Activated CD8-positive, alpha-beta memory T cell treated with anti-CD3 and anti-CD28 coated beads, Interleukin-2, amount 50 U/mL, for 48 hours (primary cell): ENCODE results near the gene ARPP21.

Experiments
- DNase-seq: peaks from one replicate; pipeline ENCODE4 v3.0.0-alpha.2; 2020

Gene ARPP21

GRCh38 chr3:35737934-35738706 is 98.8 kb downstream of the ARPP21 start:
- no peak for DNase-seq

GRCh38 chr3:35739181-35739809 is 100.0 kb downstream of the ARPP21 start:
- no peak for DNase-seq

GRCh38 chr3:35739964-35740527 is 100.7 kb downstream of the ARPP21 start:
- DNase-seq, result no peak

- no peak for DNase-seq
Measured at GRCh38 chr3:35743218-35743617, 103.9 kb downstream of the ARPP21 start.

GRCh38 chr3:35744419-35744818 is 105.1 kb downstream of the ARPP21 start:
- no peak for DNase-seq

GRCh38 chr3:35745351-35745750 is 106.0 kb downstream of the ARPP21 start:
- DNase-seq, result no peak

GRCh38 chr3:35745802-35746484 is 106.6 kb downstream of the ARPP21 start:
- no peak for DNase-seq

GRCh38 chr3:35746492-35746891 is 107.2 kb downstream of the ARPP21 start:
- no peak for DNase-seq

GRCh38 chr3:35748144-35748543 is 108.8 kb downstream of the ARPP21 start:
- DNase-seq, result no peak

- no peak for DNase-seq
Measured at GRCh38 chr3:35751207-35751606, 111.9 kb downstream of the ARPP21 start.

GRCh38 chr3:35757991-35758757 is 118.8 kb downstream of the ARPP21 start:
- no peak for DNase-seq

GRCh38 chr3:35760146-35760545 is 120.8 kb downstream of the ARPP21 start:
- DNase-seq, result no peak

GRCh38 chr3:35761311-35761710 is 122.0 kb downstream of the ARPP21 start:
- no peak for DNase-seq

GRCh38 chr3:35772381-35773015 is 133.2 kb downstream of the ARPP21 start:
- DNase-seq, result no peak

- no peak for DNase-seq
Measured at GRCh38 chr3:35773417-35773816, 134.1 kb downstream of the ARPP21 start.

- no peak for DNase-seq
Measured at GRCh38 chr3:35776346-35776745, 137.0 kb downstream of the ARPP21 start.

- DNase-seq, result no peak
Measured at GRCh38 chr3:35777065-35777464, 137.7 kb downstream of the ARPP21 start.

GRCh38 chr3:35777563-35778554 is 138.5 kb downstream of the ARPP21 start:
- DNase-seq, result no peak

- no peak for DNase-seq
Measured at GRCh38 chr3:35779611-35780010, 140.3 kb downstream of the ARPP21 start.

GRCh38 chr3:35780800-35781199 is 141.5 kb downstream of the ARPP21 start:
- no peak for DNase-seq

- no peak for DNase-seq
Measured at GRCh38 chr3:35781558-35781957, 142.2 kb downstream of the ARPP21 start.
